VCaP (cell line): Measurements from ENCODE around the gene ABHD11.
A peak's percentile ranks its signal among the peaks of the same experiment; 100 is the strongest.

Experiments used
- H3K27ac ChIP-seq: fragments of 450-650 bp; 2 replicates; pipeline ENCODE4 v1.5.1; 2017
- CTCF ChIP-seq: fragments of 450-650 bp; conservative IDR thresholded peaks from 2 replicates; pipeline ENCODE4 v1.5.1; 2017; ENCODE audit warnings: mild to moderate bottlenecking, moderate library complexity

ABHD11 gene

GRCh38 chr7:73735528-73735905 is 3.1 kb downstream of the ABHD11 start:
- TF ChIP-seq CTCF = no peak
- peak overlapping the region; percentile 51 for H3K27ac ChIP-seq

- peak overlapping the region; percentile 51 for H3K27ac ChIP-seq
- peak; percentile 89 for TF ChIP-seq CTCF
Measured at GRCh38 chr7:73734619-73735527, 3.7 kb downstream of the ABHD11 start.

GRCh38 chr7:73732397-73732796 is 6.2 kb downstream of the ABHD11 start:
- no peak overlapping the region; the same call in 1 of the 2 replicates for H3K27ac ChIP-seq
- TF ChIP-seq CTCF = no peak

DNA sequence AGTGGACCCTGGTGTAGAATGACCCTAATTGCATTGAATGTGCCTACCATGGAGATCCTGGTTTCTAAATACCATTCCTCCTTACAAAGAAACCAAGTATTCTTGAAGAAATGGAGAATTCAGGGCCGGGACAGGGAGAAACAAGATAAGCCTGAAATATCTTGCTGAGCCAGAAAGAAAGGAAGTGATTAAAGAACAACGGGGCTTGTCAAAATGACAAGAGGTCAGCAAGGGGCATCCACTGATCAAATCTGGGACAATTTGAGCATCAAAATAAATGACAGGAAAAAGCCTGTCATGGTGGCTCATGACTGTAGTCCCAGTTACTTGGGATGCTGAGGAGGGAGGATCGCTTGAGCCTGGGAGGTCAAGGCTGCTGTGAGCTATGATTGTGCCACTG is 8.1 kb downstream of the ABHD11 start:
- TF ChIP-seq CTCF = no peak
- H3K27ac ChIP-seq = peak overlapping the region; percentile 83

GRCh38 chr7:73728551-73728950 is 10.1 kb downstream of the ABHD11 start:
- H3K27ac ChIP-seq = peak overlapping the region; percentile 83; the same call in 1 of the 2 replicates
- TF ChIP-seq CTCF = no peak

- no peak overlapping the region; the same call in 1 of the 2 replicates for H3K27ac ChIP-seq
- no peak for TF ChIP-seq CTCF
Measured at GRCh38 chr7:73727952-73728351, 10.7 kb downstream of the ABHD11 start.

GRCh38 chr7:73726083-73726466 is 12.5 kb downstream of the ABHD11 start:
- TF ChIP-seq CTCF = no peak; the same call in none of the 2 replicates
- peak overlapping the region; percentile 1; the same call in 1 of the 2 replicates for H3K27ac ChIP-seq
